GM12878 (cell line): ENCODE results near the gene FDXACB1. TPM values are rescaled to one million over a fixed set of nuclear protein-coding genes. Genes with fewer than 3 reads are reported as not detected.

Experiments
- ATAC-seq: fragments of 200-7000 bp; cut with Tn5 transposase; 3 replicates; pipeline ENCODE4 v1.9.1; 2020; ENCODE audit warnings: mild to moderate bottlenecking, moderate library complexity
- BruUV-seq: library from RNA; stranded (reverse); fragments of 400-500 nt; replicated peaks from 2 replicates; lab custom pipeline; 2021; lab: Mats Ljungman, UMichigan
- CTCF ChIA-PET: fragments of 300-600 bp; sonication (Branson Sonifier 250); formaldehyde crosslinking; extraction: SDS; loops from one replicate; lab custom pipeline; 2021; ENCODE audit warnings: inconsistent platforms; lab: Yijun Ruan, JAX
- POLR2A ChIA-PET: fragments of 350-600 bp; formaldehyde crosslinking; extraction: SDS; loops from one replicate; lab custom pipeline; 2021; ENCODE audit warnings: inconsistent platforms; lab: Charles Lee
- RAD21 ChIA-PET: fragments of 300-600 bp; sonication (Branson Sonifier 250); formaldehyde crosslinking; loops from one replicate; lab custom pipeline; 2023; ENCODE audit warnings: antibody characterized with exemption; ENCODE audit not compliant: unreplicated experiment; lab: Charles Lee
- SMC1A ChIA-PET: fragments of 300-600 bp; sonication (Branson Sonifier 250); formaldehyde crosslinking; loops from one replicate; lab custom pipeline; 2023; ENCODE audit not compliant: unreplicated experiment, uncharacterized antibody; lab: Charles Lee
- DNase-seq: peaks from one replicate; pipeline ENCODE4 v3.0.0-alpha.2; 2011; ENCODE audit warnings: low read depth, low spot score
- FAIRE-seq: peaks from 3 replicates; lab custom pipeline; 2011; peaks lifted over from hg19 to GRCh38; lab: Jason Lieb, UNC
- H2AFZ ChIP-seq: 2 replicates; pipeline ENCODE4 v1.6.0; 2011; ENCODE audit warnings: low read depth, low read length, control low read depth; ENCODE audit not compliant: control insufficient read depth
- H3K27ac ChIP-seq: 2 replicates; pipeline ENCODE4 v1.5.1; 2011; ENCODE audit warnings: control low read depth; ENCODE audit not compliant: control insufficient read depth, insufficient read depth
- H3K27me3 ChIP-seq, 2 experiments: replicated peaks in 1 of 2; 2 replicates each; pipeline versions ENCODE4 v1.6.0 to v1.6.1; 2011; ENCODE audit warnings: low read length in 1 of 2; ENCODE audit not compliant: control insufficient read depth in 2 of 2, insufficient read depth in 2 of 2
- H3K36me3 ChIP-seq, 2 experiments: 2 replicates each; pipeline ENCODE4 v1.5.1; 2011; ENCODE audit warnings: low read length in 1 of 2; ENCODE audit not compliant: control insufficient read depth in 2 of 2, insufficient read depth in 2 of 2
- H3K4me1 ChIP-seq: 2 replicates; pipeline ENCODE4 v1.6.1; 2011; ENCODE audit warnings: mild to moderate bottlenecking, low read length, moderate library complexity, mixed read lengths; ENCODE audit not compliant: control insufficient read depth, insufficient read depth
- H3K4me2 ChIP-seq: 2 replicates; pipeline ENCODE4 v1.6.0; 2011; ENCODE audit warnings: control low read depth; ENCODE audit not compliant: control insufficient read depth, insufficient read depth
- H3K4me3 ChIP-seq: fragments of 200-600 bp; sonication (generic); 2 replicates; pipeline ENCODE4 v1.5.1; 2016
- H3K79me2 ChIP-seq: 2 replicates; pipeline ENCODE4 v1.6.0; 2011; ENCODE audit warnings: low read length; ENCODE audit not compliant: control insufficient read depth, insufficient read depth
- H3K9ac ChIP-seq: 2 replicates; pipeline ENCODE4 v1.8.0; 2011; ENCODE audit warnings: low read length, control low read depth, mixed read lengths; ENCODE audit not compliant: control insufficient read depth, insufficient read depth
- H3K9me3 ChIP-seq: replicated peaks from 3 replicates; pipeline ENCODE4 v1.5.1; 2011; ENCODE audit warnings: mild to moderate bottlenecking, low read length; ENCODE audit not compliant: control insufficient read depth, insufficient read depth
- H4K20me1 ChIP-seq: 2 replicates; pipeline ENCODE4 v1.6.0; 2011; ENCODE audit not compliant: control insufficient read depth, insufficient read depth
- ASH2L ChIP-seq: fragments of 300-600, 200-600 bp; sonication (generic); IDR thresholded peaks from 2 replicates; pipeline ENCODE4 v1.6.1; 2017; ENCODE audit warnings: low read depth, mild to moderate bottlenecking, borderline replicate concordance
- ATF7 ChIP-seq: fragments of 450-650 bp; IDR thresholded peaks from 2 replicates; pipeline ENCODE4 v1.6.1; 2016; ENCODE audit warnings: low read depth, mild to moderate bottlenecking
- BCL11A ChIP-seq: IDR thresholded peaks from 2 replicates; pipeline ENCODE4 v1.6.1; 2011; ENCODE audit warnings: low read depth, low read length
- CREB1 ChIP-seq: IDR thresholded peaks from 2 replicates; pipeline ENCODE4 v1.6.1; 2012; ENCODE audit warnings: low read depth, mild to moderate bottlenecking, inconsistent platforms
- EZH2 ChIP-seq: IDR thresholded peaks from 2 replicates; pipeline ENCODE4 v1.6.1; 2012; ENCODE audit warnings: low read depth, mild to moderate bottlenecking, control low read depth, inconsistent platforms, low read length, borderline replicate concordance; ENCODE audit not compliant: control insufficient read depth
- FOXM1 ChIP-seq: IDR thresholded peaks from 2 replicates; pipeline ENCODE4 v1.6.1; 2012; ENCODE audit warnings: low read depth, mild to moderate bottlenecking, inconsistent platforms, low read length, moderate library complexity
- HDGF ChIP-seq: fragments of 450-650 bp; IDR thresholded peaks from 2 replicates; pipeline ENCODE4 v1.6.1; 2016; ENCODE audit warnings: antibody characterized with exemption
- IKZF2 ChIP-seq, 2 experiments: fragments of 450-650 bp; IDR thresholded peaks; 2 replicates each; pipeline ENCODE4 v1.6.1; 2017; ENCODE audit warnings: mild to moderate bottlenecking in 2 of 2, moderate library complexity in 2 of 2
- IRF4 ChIP-seq: IDR thresholded peaks from 2 replicates; pipeline ENCODE4 v1.6.1; 2011; ENCODE audit warnings: low read depth, low read length
- NR2F1 ChIP-seq: fragments of 450-650 bp; conservative IDR thresholded peaks from 2 replicates; pipeline ENCODE4 v1.6.1; 2017; ENCODE audit warnings: mild to moderate bottlenecking
- SIX5 ChIP-seq: IDR thresholded peaks from 2 replicates; pipeline ENCODE4 v1.6.1; 2011; ENCODE audit warnings: mild to moderate bottlenecking, low read depth, low read length, moderate library complexity; ENCODE audit not compliant: severe bottlenecking
- SUZ12 ChIP-seq: fragments of 200-600 bp; sonication (generic); IDR thresholded peaks from one replicate; pipeline ENCODE4 v1.6.1; 2018; ENCODE audit warnings: antibody characterized with exemption, mild to moderate bottlenecking; ENCODE audit not compliant: unreplicated experiment
- ZBED1 ChIP-seq: IDR thresholded peaks from 2 replicates; pipeline ENCODE4 v1.6.1; 2016; ENCODE audit warnings: borderline replicate concordance
- ZNF274 ChIP-seq: IDR thresholded peaks from one replicate; pipeline ENCODE4 v1.8.0; 2011; ENCODE audit not compliant: insufficient read length, insufficient read depth
- WGBS: methylation state at CpG from one replicate; pipeline ENCODE4 v1.1.6; 2016; ENCODE audit warnings: low lambda C conversion rate; ENCODE audit not compliant: insufficient replicate concordance, insufficient coverage; ENCODE audit errors: missing lambda C conversion rate; 5-methylcytosine and 5-hydroxymethylcytosine counted together
- in situ Hi-C: fragments of 300-500 bp; cut with MboI; formaldehyde crosslinking; loops from 9 replicates; pipeline ENCODE4 v1.14.3; 2018; ENCODE audit warnings: mixed read lengths
- intact Hi-C: fragments of 100-400 bp; cut with micrococcal nuclease; formaldehyde crosslinking; loops from one replicate; pipeline ENCODE4 v1.14.2; 2022; ENCODE audit not compliant: unreplicated experiment
- polyA plus RNA-seq, 11 experiments: library from polyadenylated mRNA; depleted of rRNA in 4 of 11; unstranded in 6 of 11; stranded (reverse) in 5 of 11; fragments of >200 nt; fragmentation: Nextera tagmentation in 4 of 11; fragmentation: Illumina TruSeq in 1 of 11; extraction: Ambion mirVana in 4 of 11; extraction: Trizol in 1 of 11; gene quantifications; 1 replicate in 1 of 11; 2 replicates in 10 of 11; pipeline versions ENCODE4 v1.2.1 to v1.2.3, GENCODE V29; 2011 to 2016; ENCODE audit warnings: inconsistent platforms in 2 of 11, missing spikeins in 2 of 11, low read depth in 1 of 11
- total RNA-seq, 4 experiments: library from RNA; depleted of rRNA in 3 of 4; stranded (reverse); fragments of >200 nt in 3 of 4; fragmentation: Illumina TruSeq in 1 of 4; extraction: Trizol in 1 of 4; gene quantifications; 2 replicates each; pipeline versions ENCODE4 v1.2.1 to v1.2.3, GENCODE V29; 2013 to 2021
- TF ChIP-seq, protein P1 (sequence below): IDR thresholded peaks from 2 replicates; pipeline ENCODE4 v1.6.1; 2012; ENCODE audit warnings: improper control_type of control experiment, low read depth, low read length; ENCODE audit not compliant: insufficient replicate concordance
- TF ChIP-seq, protein P2 (sequence below): fragments of 450-650 bp; IDR thresholded peaks from 2 replicates; pipeline ENCODE4 v1.6.1; 2016; ENCODE audit warnings: mild to moderate bottlenecking
- TF ChIP-seq, protein P3 (sequence below): fragments of 450-650 bp; IDR thresholded peaks from 2 replicates; pipeline ENCODE4 v1.6.1; 2018; ENCODE audit warnings: borderline replicate concordance, mild to moderate bottlenecking; ENCODE audit not compliant: partially characterized antibody

Gene FDXACB1
- total and polyA plus RNA-seq, 10 of the 15 experiments (the other 5 are each of a cell fraction or from before 2014, with no cell fraction given): 7.4 to 13.3 (median 9.7) TPM

DNA sequence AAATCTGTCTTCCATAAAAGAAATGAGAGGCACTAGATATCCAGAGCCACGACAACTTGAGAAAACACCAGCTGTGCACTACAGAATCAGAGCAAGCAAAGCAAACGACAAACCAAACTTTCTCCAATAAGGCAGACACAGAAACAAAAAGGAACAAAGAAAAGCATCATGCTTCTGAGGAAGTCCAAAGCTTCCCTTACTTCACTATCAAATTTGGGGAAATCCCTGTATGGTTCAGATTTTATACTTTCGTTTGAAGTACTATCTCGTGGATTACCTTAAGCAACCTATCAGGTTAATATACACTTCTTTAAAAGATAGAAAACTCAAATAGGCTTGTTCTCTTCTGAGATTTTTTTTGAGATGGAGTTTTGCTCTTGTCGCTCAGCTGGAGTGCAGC is 35.3 kb downstream of the FDXACB1 start:
- in situ Hi-C loops: loop anchor here (5.0 kb wide), 1 partner anchor 241 kb away; the partner anchor contains the start of gene SIK2
- ChIA-PET CTCF (interaction anchor here (0.8 to 9.2 kb wide), 13 partner anchors 8 to 281 kb away, joined by 3 to 88 read pairs (median 10); partner anchors contain the start of gene PPP2R1B), RAD21 (interaction anchor here (1.1 to 3.3 kb wide), 3 partner anchors 66 to 257 kb away, joined by 3 to 30 read pairs (median 25); no protein-coding TSS in a partner anchor), POLR2A (no interaction called here), SMC1A (interaction anchor here (1.2 to 7.1 kb wide), 11 partner anchors 8 to 282 kb away, joined by 3 to 72 read pairs (median 16); no protein-coding TSS in a partner anchor)
- 70% methylated on average over 5 of the region's 5 CpGs for WGBS
- no peak for DNase-seq
- Histone ChIP-seq H3K4me3 (no peak overlapping the region), H4K20me1 (no peaks in the 10 kb centered on the region), H3K9me3 (no peaks in the 10 kb centered on the region), H2AFZ (no peak overlapping the region), H3K27me3 (no peaks in the 10 kb centered on the region), H3K27ac (no peak overlapping the region), H3K9ac (no peak overlapping the region), H3K4me2 (no peak overlapping the region), H3K36me3 (peaks cover 0 to 6% of the 10 kb centered on the region in 2 experiments; a peak in 1 of 4 replicates), H3K79me2 (no peaks in the 10 kb centered on the region), H3K4me1 (no peaks in the 10 kb centered on the region)
- FAIRE-seq: no peak
- intact Hi-C loops: loop anchor here (10.0 kb wide), 1 partner anchor 389 kb away; no protein-coding TSS in a partner anchor
- no peak for ATAC-seq
- BruUV-seq: no TSS peak
- TF ChIP-seq, protein P1, sequence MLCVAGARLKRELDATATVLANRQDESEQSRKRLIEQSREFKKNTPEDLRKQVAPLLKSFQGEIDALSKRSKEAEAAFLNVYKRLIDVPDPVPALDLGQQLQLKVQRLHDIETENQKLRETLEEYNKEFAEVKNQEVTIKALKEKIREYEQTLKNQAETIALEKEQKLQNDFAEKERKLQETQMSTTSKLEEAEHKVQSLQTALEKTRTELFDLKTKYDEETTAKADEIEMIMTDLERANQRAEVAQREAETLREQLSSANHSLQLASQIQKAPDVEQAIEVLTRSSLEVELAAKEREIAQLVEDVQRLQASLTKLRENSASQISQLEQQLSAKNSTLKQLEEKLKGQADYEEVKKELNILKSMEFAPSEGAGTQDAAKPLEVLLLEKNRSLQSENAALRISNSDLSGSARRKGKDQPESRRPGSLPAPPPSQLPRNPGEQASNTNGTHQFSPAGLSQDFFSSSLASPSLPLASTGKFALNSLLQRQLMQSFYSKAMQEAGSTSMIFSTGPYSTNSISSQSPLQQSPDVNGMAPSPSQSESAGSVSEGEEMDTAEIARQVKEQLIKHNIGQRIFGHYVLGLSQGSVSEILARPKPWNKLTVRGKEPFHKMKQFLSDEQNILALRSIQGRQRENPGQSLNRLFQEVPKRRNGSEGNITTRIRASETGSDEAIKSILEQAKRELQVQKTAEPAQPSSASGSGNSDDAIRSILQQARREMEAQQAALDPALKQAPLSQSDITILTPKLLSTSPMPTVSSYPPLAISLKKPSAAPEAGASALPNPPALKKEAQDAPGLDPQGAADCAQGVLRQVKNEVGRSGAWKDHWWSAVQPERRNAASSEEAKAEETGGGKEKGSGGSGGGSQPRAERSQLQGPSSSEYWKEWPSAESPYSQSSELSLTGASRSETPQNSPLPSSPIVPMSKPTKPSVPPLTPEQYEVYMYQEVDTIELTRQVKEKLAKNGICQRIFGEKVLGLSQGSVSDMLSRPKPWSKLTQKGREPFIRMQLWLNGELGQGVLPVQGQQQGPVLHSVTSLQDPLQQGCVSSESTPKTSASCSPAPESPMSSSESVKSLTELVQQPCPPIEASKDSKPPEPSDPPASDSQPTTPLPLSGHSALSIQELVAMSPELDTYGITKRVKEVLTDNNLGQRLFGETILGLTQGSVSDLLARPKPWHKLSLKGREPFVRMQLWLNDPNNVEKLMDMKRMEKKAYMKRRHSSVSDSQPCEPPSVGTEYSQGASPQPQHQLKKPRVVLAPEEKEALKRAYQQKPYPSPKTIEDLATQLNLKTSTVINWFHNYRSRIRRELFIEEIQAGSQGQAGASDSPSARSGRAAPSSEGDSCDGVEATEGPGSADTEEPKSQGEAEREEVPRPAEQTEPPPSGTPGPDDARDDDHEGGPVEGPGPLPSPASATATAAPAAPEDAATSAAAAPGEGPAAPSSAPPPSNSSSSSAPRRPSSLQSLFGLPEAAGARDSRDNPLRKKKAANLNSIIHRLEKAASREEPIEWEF: no peak
- TF ChIP-seq NR2F1 (no peak), SUZ12 (no peak), ATF7 (no peak), BCL11A (no peak), CREB1 (no peak), IRF4 (no peak), ZBED1 (no peak), ZNF274 (no peak), HDGF (no peak), IKZF2 (IDR thresholded peaks at IDR 0.05) (no peak), FOXM1 (no peak), EZH2 (no peak), SIX5 (no peak), ASH2L (no peak)
- TF ChIP-seq, protein P2, sequence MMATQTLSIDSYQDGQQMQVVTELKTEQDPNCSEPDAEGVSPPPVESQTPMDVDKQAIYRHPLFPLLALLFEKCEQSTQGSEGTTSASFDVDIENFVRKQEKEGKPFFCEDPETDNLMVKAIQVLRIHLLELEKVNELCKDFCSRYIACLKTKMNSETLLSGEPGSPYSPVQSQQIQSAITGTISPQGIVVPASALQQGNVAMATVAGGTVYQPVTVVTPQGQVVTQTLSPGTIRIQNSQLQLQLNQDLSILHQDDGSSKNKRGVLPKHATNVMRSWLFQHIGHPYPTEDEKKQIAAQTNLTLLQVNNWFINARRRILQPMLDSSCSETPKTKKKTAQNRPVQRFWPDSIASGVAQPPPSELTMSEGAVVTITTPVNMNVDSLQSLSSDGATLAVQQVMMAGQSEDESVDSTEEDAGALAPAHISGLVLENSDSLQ: no peak
- TF ChIP-seq, protein P3, sequence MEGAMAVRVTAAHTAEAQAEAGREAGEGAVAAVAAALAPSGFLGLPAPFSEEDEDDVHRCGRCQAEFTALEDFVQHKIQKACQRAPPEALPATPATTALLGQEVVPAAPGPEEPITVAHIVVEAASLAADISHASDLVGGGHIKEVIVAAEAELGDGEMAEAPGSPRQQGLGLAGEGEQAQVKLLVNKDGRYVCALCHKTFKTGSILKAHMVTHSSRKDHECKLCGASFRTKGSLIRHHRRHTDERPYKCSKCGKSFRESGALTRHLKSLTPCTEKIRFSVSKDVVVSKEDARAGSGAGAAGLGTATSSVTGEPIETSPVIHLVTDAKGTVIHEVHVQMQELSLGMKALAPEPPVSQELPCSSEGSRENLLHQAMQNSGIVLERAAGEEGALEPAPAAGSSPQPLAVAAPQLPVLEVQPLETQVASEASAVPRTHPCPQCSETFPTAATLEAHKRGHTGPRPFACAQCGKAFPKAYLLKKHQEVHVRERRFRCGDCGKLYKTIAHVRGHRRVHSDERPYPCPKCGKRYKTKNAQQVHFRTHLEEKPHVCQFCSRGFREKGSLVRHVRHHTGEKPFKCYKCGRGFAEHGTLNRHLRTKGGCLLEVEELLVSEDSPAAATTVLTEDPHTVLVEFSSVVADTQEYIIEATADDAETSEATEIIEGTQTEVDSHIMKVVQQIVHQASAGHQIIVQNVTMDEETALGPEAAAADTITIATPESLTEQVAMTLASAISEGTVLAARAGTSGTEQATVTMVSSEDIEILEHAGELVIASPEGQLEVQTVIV: no peak
